HEK293 (cell line): ENCODE measurements around the gene NPFF.

Source experiments
- TCF7L2 ChIP-seq: IDR thresholded peaks from 2 replicates; pipeline ENCODE4 v1.6.1; 2011; ENCODE audit warnings: low read depth, mild to moderate bottlenecking, inconsistent platforms, low read length, moderate library complexity, borderline replicate concordance
- ZNF148 ChIP-seq: fragments of 450-650 bp; formaldehyde crosslinking; IDR thresholded peaks from 2 replicates; pipeline ENCODE4 v1.5.0; 2017; ENCODE audit warnings: missing biosample characterization, missing genetic modification characterization, borderline replicate concordance
- ZNF629 ChIP-seq: fragments of 450-650 bp; formaldehyde crosslinking; IDR thresholded peaks from 2 replicates; pipeline ENCODE4 v1.5.1; 2017; ENCODE audit warnings: missing biosample characterization, missing genetic modification characterization
- ZNF670 ChIP-seq: fragments of 450-650 bp; formaldehyde crosslinking; IDR thresholded peaks from 2 replicates; pipeline ENCODE4 v1.5.1; 2016; ENCODE audit warnings: missing biosample characterization, missing genetic modification characterization, low read depth
- ZNF747 ChIP-seq: fragments of 450-650 bp; formaldehyde crosslinking; IDR thresholded peaks from 2 replicates; pipeline ENCODE4 v1.5.1; 2016; ENCODE audit warnings: missing biosample characterization, missing genetic modification characterization
- TF ChIP-seq, protein P1 (sequence below): fragments of 450-650 bp; formaldehyde crosslinking; IDR thresholded peaks from 2 replicates; pipeline ENCODE4 v1.5.1; 2016; ENCODE audit warnings: missing biosample characterization, missing genetic modification characterization
- TF ChIP-seq, protein P2 (sequence below): fragments of 450-650 bp; formaldehyde crosslinking; IDR thresholded peaks from 2 replicates; pipeline ENCODE4 v1.5.1; 2016; ENCODE audit warnings: missing biosample characterization, missing genetic modification characterization, low read depth
- TF ChIP-seq, protein P3 (sequence below): fragments of 450-650 bp; formaldehyde crosslinking; conservative IDR thresholded peaks from 2 replicates; pipeline ENCODE4 v1.5.1; 2016; ENCODE audit warnings: low read depth, missing biosample characterization, missing genetic modification characterization

- TF ChIP-seq ZNF670 (tag by site-specific recombination): no peak
- TF ChIP-seq, protein P1, sequence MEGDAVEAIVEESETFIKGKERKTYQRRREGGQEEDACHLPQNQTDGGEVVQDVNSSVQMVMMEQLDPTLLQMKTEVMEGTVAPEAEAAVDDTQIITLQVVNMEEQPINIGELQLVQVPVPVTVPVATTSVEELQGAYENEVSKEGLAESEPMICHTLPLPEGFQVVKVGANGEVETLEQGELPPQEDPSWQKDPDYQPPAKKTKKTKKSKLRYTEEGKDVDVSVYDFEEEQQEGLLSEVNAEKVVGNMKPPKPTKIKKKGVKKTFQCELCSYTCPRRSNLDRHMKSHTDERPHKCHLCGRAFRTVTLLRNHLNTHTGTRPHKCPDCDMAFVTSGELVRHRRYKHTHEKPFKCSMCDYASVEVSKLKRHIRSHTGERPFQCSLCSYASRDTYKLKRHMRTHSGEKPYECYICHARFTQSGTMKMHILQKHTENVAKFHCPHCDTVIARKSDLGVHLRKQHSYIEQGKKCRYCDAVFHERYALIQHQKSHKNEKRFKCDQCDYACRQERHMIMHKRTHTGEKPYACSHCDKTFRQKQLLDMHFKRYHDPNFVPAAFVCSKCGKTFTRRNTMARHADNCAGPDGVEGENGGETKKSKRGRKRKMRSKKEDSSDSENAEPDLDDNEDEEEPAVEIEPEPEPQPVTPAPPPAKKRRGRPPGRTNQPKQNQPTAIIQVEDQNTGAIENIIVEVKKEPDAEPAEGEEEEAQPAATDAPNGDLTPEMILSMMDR (tag by site-specific recombination): no peak
- no peak for TF ChIP-seq ZNF747
- no peak for TF ChIP-seq ZNF148 (tag by site-specific recombination)
- TF ChIP-seq TCF7L2: no peak
- TF ChIP-seq, protein P2, sequence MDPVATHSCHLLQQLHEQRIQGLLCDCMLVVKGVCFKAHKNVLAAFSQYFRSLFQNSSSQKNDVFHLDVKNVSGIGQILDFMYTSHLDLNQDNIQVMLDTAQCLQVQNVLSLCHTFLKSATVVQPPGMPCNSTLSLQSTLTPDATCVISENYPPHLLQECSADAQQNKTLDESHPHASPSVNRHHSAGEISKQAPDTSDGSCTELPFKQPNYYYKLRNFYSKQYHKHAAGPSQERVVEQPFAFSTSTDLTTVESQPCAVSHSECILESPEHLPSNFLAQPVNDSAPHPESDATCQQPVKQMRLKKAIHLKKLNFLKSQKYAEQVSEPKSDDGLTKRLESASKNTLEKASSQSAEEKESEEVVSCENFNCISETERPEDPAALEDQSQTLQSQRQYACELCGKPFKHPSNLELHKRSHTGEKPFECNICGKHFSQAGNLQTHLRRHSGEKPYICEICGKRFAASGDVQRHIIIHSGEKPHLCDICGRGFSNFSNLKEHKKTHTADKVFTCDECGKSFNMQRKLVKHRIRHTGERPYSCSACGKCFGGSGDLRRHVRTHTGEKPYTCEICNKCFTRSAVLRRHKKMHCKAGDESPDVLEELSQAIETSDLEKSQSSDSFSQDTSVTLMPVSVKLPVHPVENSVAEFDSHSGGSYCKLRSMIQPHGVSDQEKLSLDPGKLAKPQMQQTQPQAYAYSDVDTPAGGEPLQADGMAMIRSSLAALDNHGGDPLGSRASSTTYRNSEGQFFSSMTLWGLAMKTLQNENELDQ (tag by site-specific recombination): no peak
- TF ChIP-seq, protein P3, sequence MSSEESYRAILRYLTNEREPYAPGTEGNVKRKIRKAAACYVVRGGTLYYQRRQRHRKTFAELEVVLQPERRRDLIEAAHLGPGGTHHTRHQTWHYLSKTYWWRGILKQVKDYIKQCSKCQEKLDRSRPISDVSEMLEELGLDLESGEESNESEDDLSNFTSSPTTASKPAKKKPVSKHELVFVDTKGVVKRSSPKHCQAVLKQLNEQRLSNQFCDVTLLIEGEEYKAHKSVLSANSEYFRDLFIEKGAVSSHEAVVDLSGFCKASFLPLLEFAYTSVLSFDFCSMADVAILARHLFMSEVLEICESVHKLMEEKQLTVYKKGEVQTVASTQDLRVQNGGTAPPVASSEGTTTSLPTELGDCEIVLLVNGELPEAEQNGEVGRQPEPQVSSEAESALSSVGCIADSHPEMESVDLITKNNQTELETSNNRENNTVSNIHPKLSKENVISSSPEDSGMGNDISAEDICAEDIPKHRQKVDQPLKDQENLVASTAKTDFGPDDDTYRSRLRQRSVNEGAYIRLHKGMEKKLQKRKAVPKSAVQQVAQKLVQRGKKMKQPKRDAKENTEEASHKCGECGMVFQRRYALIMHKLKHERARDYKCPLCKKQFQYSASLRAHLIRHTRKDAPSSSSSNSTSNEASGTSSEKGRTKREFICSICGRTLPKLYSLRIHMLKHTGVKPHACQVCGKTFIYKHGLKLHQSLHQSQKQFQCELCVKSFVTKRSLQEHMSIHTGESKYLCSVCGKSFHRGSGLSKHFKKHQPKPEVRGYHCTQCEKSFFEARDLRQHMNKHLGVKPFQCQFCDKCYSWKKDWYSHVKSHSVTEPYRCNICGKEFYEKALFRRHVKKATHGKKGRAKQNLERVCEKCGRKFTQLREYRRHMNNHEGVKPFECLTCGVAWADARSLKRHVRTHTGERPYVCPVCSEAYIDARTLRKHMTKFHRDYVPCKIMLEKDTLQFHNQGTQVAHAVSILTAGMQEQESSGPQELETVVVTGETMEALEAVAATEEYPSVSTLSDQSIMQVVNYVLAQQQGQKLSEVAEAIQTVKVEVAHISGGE (tag by site-specific recombination): no peak
- no peak for TF ChIP-seq ZNF629 (tag by site-specific recombination)
Observed at GRCh38 chr12:53466640-53467039, 40.6 kb downstream of the NPFF start.
